Measurements from ENCODE around the gene DTNBP1.

DNA sequence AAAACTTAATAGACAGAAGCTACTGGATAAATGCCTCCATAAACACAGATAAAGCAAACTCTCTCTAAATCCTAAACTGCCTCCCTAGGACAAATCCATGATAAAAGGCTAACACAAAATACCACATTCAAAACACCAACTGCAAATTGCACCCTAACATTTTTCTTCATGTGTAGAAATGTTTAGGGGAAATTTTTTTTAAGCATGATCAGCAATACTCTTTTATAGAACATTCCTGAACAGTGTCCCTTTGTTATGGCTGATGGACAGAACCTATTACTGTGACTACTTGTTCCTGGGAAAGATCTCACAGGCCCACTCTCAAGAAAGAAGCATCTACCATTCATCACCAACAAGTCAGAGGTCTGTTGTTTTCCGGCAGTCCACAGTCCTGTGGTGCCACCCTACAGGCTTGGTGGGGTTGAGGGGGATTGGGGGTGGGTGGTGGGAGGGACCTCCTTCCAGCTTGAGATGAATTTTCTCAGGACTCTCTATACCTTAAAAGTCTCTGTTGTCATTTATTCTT lies 64.5 kb downstream of the DTNBP1 start:
- TF ChIP-seq FOSL1 (CRISPR knock-in tag; IDR thresholded peaks at IDR 0.05; ENCODE audit: borderline replicate concordance) (no peak), MED13 (CRISPR knock-in tag; IDR thresholded peaks at IDR 0.05) (no peak), FOXM1 (CRISPR knock-in tag; IDR thresholded peaks at IDR 0.05) (no peak), EHMT2 (IDR thresholded peaks at IDR 0.05; ENCODE audit: borderline replicate concordance, low read depth, low read length) (no peak), ZSCAN30 (CRISPR knock-in tag; IDR thresholded peaks at IDR 0.05) (no peak), ZNF263 (CRISPR knock-in tag; IDR thresholded peaks at IDR 0.05) (no peak), REST (IDR thresholded peaks at IDR 0.05; ENCODE audit: borderline replicate concordance in 1 of 2, low read depth in 1 of 2, low read length in 2 of 2) (no peak), EED (CRISPR knock-in tag; IDR thresholded peaks at IDR 0.05) (no peak), NFIC (IDR thresholded peaks at IDR 0.05; ENCODE audit: low read length) (no peak), MED8 (CRISPR knock-in tag; IDR thresholded peaks at IDR 0.05; ENCODE audit: insufficient replicate concordance) (no peak)
- TF ChIP-seq, protein P1, sequence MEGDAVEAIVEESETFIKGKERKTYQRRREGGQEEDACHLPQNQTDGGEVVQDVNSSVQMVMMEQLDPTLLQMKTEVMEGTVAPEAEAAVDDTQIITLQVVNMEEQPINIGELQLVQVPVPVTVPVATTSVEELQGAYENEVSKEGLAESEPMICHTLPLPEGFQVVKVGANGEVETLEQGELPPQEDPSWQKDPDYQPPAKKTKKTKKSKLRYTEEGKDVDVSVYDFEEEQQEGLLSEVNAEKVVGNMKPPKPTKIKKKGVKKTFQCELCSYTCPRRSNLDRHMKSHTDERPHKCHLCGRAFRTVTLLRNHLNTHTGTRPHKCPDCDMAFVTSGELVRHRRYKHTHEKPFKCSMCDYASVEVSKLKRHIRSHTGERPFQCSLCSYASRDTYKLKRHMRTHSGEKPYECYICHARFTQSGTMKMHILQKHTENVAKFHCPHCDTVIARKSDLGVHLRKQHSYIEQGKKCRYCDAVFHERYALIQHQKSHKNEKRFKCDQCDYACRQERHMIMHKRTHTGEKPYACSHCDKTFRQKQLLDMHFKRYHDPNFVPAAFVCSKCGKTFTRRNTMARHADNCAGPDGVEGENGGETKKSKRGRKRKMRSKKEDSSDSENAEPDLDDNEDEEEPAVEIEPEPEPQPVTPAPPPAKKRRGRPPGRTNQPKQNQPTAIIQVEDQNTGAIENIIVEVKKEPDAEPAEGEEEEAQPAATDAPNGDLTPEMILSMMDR (CRISPR knock-in tag; IDR thresholded peaks at IDR 0.05), result no peak

Measured in HepG2 (cell line).